ENCODE measurements around the gene DUOXA1.
A peak's percentile ranks its signal among the peaks of the same experiment; 100 is the strongest.

DUOXA1 gene

DNA sequence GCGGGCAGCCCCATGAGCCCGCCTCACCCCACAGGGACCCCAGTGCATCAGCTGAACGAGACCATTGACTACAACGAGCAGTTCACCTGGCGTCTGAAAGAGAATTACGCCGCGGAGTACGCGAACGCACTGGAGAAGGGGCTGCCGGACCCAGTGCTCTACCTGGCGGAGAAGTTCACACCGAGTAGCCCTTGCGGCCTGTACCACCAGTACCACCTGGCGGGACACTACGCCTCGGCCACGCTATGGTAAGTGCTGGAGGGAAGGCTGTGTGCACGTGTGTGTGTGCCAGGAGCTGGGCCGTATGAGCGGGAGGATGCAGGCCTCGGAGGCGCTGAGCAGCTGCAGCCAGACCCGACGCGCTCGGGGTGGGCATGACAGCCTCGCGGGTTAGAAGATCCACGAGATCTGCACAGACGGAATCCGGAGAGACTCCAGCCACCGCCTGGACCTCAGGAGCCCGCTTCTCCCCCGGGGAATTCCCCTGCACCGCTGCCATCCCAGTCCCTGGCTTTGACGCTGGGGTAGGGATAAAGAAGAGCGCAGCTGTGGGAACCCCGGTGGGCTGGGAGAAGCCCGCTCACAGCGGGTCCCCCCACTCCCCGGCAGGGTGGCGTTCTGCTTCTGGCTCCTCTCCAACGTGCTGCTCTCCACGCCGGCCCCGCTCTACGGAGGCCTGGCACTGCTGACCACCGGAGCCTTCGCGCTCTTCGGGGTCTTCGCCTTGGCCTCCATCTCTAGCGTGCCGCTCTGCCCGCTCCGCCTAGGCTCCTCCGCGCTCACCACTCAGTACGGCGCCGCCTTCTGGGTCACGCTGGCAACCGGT, 13.0 kb downstream of the DUOXA1 start:
- DNase-seq (ENCODE audit: low read depth), result no peak
- Histone ChIP-seq H3K9ac (ENCODE audit: low read length) (no peak overlapping the region), H3K27me3 (replicated peaks; ENCODE audit: control insufficient read depth, insufficient read depth, low read length) (peaks cover 63% of the 10 kb centered on the region), H3K4me1 (ENCODE audit: control insufficient read depth, insufficient read depth, low read length) (peaks cover 7% of the 10 kb centered on the region), H3K9me3 (ENCODE audit: control insufficient read depth, low read length) (no peaks in the 10 kb centered on the region), H3K36me3 (ENCODE audit: control insufficient read depth, insufficient read depth, low read length, severe bottlenecking) (no peaks in the 10 kb centered on the region), H3K4me3 (ENCODE audit: low read length) (no peak overlapping the region)

DNA sequence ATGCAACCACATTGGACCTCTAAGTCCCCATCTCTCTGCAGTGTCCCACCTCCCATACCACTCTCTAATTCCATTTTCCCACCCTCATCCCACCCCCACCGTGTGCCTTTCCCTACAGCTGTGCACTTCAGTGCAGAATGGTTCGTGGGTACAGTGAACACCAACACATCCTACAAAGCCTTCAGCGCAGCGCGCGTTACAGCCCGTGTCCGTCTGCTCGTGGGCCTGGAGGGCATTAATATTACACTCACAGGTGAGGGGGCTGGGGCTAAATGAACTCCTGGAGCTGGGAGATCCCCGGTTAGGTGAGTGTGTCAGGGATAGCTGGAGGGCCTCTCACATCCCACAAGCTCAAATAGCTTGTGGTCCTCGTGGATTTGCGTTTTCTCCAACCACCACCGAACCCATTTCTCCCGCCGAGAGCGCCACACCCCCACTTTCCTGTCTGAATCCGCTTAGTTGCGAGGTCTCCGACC, 13.6 kb downstream of the DUOXA1 start:
- Histone ChIP-seq H3K9ac (ENCODE audit: low read length) (no peak overlapping the region), H3K4me3 (ENCODE audit: low read length) (no peak overlapping the region)
- DNase-seq (ENCODE audit: low read depth), result no peak

DNA sequence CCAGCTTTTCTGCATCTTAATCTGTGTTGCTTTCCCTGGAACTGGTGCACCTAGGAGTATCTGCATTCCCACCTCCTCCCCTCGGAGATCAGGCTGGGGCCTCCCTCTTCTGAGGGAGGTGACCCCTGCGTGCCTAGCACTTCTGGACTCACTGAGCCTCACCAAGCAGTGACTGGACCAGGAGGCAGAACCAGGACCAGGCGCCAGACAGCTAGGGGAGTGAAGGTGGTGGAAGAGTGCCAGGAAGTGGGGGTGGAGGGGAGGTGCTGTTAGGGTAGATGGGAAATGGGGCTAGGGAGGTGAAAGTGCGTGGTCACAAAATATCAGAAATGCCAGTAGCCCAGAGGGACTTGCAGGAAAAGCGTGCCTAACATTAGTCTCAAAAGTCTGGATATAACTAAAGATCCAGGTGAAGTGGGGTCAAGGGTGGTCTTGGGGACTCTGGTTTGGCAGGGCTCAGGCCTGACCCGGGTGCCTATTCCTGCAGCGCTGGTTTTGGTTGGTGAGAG, 14.3 kb downstream of the DUOXA1 start:
- no peak overlapping the region for H3K9ac ChIP-seq (ENCODE audit: low read length)
- peaks cover 66% of the 10 kb centered on the region for H3K27me3 ChIP-seq (replicated peaks; ENCODE audit: control insufficient read depth, insufficient read depth, low read length)
- H3K4me3 ChIP-seq (ENCODE audit: low read length), result no peak overlapping the region
- no peak for DNase-seq (ENCODE audit: low read depth)
- peaks cover 7% of the 10 kb centered on the region for H3K4me1 ChIP-seq (ENCODE audit: control insufficient read depth, insufficient read depth, low read length)
- H3K9me3 ChIP-seq (ENCODE audit: control insufficient read depth, low read length), result no peaks in the 10 kb centered on the region
- H3K36me3 ChIP-seq (ENCODE audit: control insufficient read depth, insufficient read depth, low read length, severe bottlenecking), result no peaks in the 10 kb centered on the region

More for the DNA sequence above, 13.6 kb downstream of the DUOXA1 start:
- peaks cover 7% of the 10 kb centered on the region for H3K4me1 ChIP-seq (ENCODE audit: control insufficient read depth, insufficient read depth, low read length)
- peaks cover 64% of the 10 kb centered on the region for H3K27me3 ChIP-seq (replicated peaks; ENCODE audit: control insufficient read depth, insufficient read depth, low read length)
- no peaks in the 10 kb centered on the region for H3K9me3 ChIP-seq (ENCODE audit: control insufficient read depth, low read length)
- H3K36me3 ChIP-seq (ENCODE audit: control insufficient read depth, insufficient read depth, low read length, severe bottlenecking), result no peaks in the 10 kb centered on the region

DNA sequence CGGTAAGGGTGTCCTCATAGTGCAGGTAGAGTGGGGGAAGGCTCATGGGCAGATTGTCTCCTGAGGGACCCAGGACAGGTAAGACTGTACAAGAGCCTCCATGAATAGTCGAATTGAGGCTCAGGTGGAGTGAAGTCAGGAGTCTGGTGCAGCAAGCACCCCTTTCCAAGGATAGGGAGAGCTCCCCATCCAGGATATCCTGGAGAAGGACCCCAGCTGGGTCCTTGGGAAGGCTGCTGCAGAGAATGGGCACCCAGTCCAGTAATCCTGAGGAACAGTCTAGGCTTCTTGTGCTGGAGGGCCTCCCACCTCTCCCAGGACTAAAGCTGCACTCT, 15.0 kb downstream of the DUOXA1 start:
- Histone ChIP-seq H3K9ac (ENCODE audit: low read length) (no peak overlapping the region), H3K36me3 (ENCODE audit: control insufficient read depth, insufficient read depth, low read length, severe bottlenecking) (no peaks in the 10 kb centered on the region), H3K4me1 (ENCODE audit: control insufficient read depth, insufficient read depth, low read length) (peaks cover 7% of the 10 kb centered on the region), H3K9me3 (ENCODE audit: control insufficient read depth, low read length) (no peaks in the 10 kb centered on the region), H3K4me3 (ENCODE audit: low read length) (no peak overlapping the region), H3K27me3 (replicated peaks; ENCODE audit: control insufficient read depth, insufficient read depth, low read length) (peaks cover 73% of the 10 kb centered on the region)
- no peak for DNase-seq (ENCODE audit: low read depth)

DNA sequence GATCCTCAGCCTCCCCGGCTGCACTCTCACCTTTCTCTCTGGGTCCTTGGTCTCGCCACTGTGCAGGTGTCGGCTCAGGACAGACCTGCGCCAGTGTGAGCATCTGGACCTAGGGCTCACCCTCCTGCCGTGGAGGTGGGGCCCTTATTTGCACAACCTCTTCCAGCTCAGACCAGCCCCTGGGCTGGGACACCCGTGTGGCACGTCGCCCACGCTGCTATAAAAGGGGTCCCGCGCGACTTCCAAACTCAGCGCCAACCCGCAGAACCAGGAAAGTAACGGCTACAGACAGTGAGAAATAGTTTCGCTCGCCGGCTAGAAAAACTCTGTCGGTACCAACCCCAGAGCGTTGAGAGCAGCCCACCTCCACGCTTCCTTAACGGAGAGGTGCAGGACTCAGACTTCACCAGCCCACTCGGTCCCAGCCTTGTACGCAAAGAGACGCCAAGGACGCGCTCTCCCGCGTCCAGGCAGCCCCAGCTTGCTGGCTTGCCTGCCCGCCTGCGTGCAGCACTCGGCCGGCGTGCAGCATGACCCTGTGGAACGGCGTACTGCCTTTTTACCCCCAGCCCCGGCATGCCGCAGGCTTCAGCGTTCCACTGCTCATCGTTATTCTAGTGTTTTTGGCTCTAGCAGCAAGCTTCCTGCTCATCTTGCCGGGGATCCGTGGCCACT, 15.5 kb downstream of the DUOXA1 start, which contains the start of the genes DUOX2 and DUOXA2:
Gene DUOX2 (minus strand): TSS at position 97 of the 675 bp plus-strand sequence. CDS start 761 bp downstream, outside the sequence.
Gene DUOXA2 (plus strand): TSS at position 251 of the 675 bp plus-strand sequence. CDS start 280 bp downstream, at position 531.
- peaks cover 7% of the 10 kb centered on the region for H3K4me1 ChIP-seq (ENCODE audit: control insufficient read depth, insufficient read depth, low read length)
- DNase-seq (ENCODE audit: low read depth), result peak; percentile 31
- peaks cover 77% of the 10 kb centered on the region for H3K27me3 ChIP-seq (replicated peaks; ENCODE audit: control insufficient read depth, insufficient read depth, low read length)

DNA sequence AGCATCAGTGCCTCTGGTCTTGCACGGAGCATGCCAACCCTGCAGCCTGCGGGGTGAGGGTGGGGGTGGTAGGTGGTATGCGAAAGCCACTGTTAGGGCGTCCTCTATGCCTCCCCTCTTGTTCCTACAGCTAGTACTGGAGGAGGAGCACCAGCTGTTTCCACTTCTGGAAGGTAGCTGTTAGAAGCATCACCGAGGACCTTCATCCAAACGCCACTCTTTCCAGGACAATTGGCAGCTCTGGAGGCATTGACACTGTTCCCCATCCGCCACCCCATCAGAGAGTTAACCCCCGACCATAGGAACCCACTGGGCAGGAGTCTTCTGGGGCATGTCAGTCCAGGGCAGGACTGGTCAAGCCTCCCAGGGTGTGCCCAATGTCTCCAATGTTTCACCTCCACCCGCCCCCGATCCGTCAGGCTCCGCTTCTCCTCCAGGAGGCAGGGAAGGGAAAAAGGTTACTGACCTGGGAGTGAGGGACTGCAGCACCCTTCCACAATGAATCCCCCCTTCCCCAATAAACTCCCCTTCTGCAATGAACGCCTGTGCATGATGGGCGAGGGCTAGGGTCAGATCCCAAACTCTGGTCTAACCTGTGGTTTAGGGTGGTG, 16.2 kb downstream of the DUOXA1 start:
- no peaks in the 10 kb centered on the region for H3K36me3 ChIP-seq (ENCODE audit: control insufficient read depth, insufficient read depth, low read length, severe bottlenecking)
- DNase-seq (ENCODE audit: low read depth), result no peak
- no peak overlapping the region for H3K9ac ChIP-seq (ENCODE audit: low read length)
- peaks cover 81% of the 10 kb centered on the region for H3K27me3 ChIP-seq (replicated peaks; ENCODE audit: control insufficient read depth, insufficient read depth, low read length)
- no peaks in the 10 kb centered on the region for H3K9me3 ChIP-seq (ENCODE audit: control insufficient read depth, low read length)
- peaks cover 7% of the 10 kb centered on the region for H3K4me1 ChIP-seq (ENCODE audit: control insufficient read depth, insufficient read depth, low read length)
- no peak overlapping the region for H3K4me3 ChIP-seq (ENCODE audit: low read length)

More for the DNA sequence above, 15.5 kb downstream of the DUOXA1 start, which contains the start of the genes DUOX2 and DUOXA2:
- Histone ChIP-seq H3K4me3 (ENCODE audit: low read length) (no peak within 1 kb of the TSS), H3K36me3 (ENCODE audit: control insufficient read depth, insufficient read depth, low read length, severe bottlenecking) (no peaks in the 10 kb centered on the region), H3K9ac (ENCODE audit: low read length) (no peak within 1 kb of the TSS), H3K9me3 (ENCODE audit: control insufficient read depth, low read length) (no peaks in the 10 kb centered on the region)

DNA sequence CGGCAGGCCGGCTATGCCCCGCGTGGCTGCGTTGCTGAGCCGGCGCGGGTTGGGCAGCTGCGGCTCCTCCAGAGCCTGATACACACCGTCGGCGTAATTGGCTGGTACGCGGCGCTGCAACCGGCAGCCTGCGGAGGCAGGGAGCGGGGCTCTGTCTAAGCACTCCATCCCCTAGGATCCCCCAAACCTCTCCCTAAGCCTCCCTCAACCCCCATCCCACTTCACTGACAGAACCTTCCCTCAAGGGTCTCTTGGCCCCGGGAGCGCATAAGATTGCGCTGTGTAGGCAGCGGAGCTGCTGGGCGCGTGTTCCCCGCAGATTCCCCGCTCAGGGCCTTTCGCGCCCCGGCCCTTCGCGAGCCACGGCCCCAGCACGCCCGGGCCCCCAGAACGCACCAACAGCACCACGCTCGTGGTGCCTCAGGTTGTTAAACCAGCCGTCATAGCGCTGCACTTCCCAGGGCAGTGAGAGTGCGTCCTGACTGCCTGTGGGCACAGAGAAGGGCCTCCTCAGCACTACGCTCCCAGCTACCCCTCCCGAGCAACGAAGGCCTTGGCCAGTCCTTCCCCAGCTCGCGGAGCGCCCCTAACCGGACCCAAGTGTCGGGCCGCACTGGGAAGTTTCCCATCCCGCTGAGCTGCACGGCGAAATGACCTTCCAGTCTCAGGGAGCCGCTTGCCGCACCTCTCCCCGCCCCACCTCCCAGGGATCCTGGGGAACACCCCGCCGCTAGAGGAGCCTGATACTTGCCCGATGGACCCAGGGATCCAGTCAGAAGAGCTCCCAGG, 16.9 kb downstream of the DUOXA1 start:
- Histone ChIP-seq H3K4me3 (ENCODE audit: low read length) (no peak overlapping the region), H3K27me3 (replicated peaks; ENCODE audit: control insufficient read depth, insufficient read depth, low read length) (peaks cover 81% of the 10 kb centered on the region), H3K36me3 (ENCODE audit: control insufficient read depth, insufficient read depth, low read length, severe bottlenecking) (no peaks in the 10 kb centered on the region), H3K9ac (ENCODE audit: low read length) (no peak overlapping the region), H3K4me1 (ENCODE audit: control insufficient read depth, insufficient read depth, low read length) (peaks cover 6% of the 10 kb centered on the region), H3K9me3 (ENCODE audit: control insufficient read depth, low read length) (no peaks in the 10 kb centered on the region)
- no peak for DNase-seq (ENCODE audit: low read depth)

DNA sequence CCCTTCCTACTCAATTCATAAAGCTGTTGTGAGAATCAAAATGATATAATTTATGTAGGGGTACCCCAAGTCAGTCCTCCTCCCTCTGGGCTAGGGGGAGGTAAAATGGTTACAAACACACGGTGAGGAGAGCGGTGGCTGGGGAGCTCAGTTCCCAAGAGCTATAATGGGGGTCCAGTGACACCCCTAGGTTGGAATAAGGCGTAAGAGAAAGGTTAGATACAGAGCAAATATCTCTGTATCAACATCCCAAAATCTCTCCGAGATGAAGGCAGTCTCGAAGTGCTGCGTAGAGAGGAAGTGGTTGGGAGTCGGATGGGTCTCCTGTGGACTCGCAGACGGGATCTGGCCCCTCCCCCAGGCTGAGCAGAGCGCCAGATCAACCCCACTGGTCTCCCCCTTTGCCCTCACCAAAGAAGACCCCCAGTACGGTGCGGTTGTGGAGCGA, 17.5 kb downstream of the DUOXA1 start:
- Histone ChIP-seq H3K9ac (ENCODE audit: low read length) (no peak overlapping the region), H3K4me3 (ENCODE audit: low read length) (no peak overlapping the region)
- no peak for DNase-seq (ENCODE audit: low read depth)

DNA sequence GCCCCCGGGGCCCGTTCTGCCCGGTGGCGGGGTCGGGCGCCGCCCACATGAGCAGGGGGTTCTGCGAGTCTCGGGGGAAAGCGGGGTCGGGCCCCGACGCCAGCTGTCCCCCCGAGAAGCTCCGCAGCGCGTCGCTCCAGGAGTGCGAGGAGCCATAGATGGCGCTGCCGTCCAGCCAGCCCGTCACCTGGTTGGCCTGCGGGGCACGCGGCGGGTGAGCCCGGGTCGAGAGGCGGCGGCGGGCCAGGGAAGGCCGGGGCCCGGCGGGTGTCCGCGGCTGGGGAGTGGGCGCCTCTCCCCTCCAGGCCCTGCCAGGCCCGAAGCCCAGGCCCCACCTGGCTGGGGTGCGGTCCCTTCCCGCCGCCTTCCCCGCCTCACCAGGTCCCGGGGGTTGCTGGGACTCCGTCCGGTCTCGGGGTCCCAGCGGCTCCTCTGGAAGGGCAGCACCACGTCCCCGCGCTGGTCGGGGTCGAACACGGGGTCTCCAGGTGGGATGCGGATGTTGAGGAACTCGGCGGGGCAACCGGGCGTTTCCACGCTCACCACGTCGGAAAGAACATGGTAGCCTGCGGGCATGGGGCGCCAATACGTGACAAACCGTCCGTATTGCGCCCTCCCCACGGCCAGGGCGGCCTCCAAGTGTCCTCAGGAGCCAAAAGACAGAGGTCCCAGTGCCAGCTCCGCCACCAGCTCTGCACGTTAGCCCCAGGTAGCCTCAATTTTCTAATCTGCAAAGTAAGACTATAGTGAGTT, 18.1 kb downstream of the DUOXA1 start:
- H3K9ac ChIP-seq (ENCODE audit: low read length), result no peak overlapping the region

More for the DNA sequence above, 17.5 kb downstream of the DUOXA1 start:
- H3K27me3 ChIP-seq (replicated peaks; ENCODE audit: control insufficient read depth, insufficient read depth, low read length), result peaks cover 76% of the 10 kb centered on the region
- no peaks in the 10 kb centered on the region for H3K9me3 ChIP-seq (ENCODE audit: control insufficient read depth, low read length)
- H3K4me1 ChIP-seq (ENCODE audit: control insufficient read depth, insufficient read depth, low read length), result peaks cover 4% of the 10 kb centered on the region
- H3K36me3 ChIP-seq (ENCODE audit: control insufficient read depth, insufficient read depth, low read length, severe bottlenecking), result no peaks in the 10 kb centered on the region

DNA sequence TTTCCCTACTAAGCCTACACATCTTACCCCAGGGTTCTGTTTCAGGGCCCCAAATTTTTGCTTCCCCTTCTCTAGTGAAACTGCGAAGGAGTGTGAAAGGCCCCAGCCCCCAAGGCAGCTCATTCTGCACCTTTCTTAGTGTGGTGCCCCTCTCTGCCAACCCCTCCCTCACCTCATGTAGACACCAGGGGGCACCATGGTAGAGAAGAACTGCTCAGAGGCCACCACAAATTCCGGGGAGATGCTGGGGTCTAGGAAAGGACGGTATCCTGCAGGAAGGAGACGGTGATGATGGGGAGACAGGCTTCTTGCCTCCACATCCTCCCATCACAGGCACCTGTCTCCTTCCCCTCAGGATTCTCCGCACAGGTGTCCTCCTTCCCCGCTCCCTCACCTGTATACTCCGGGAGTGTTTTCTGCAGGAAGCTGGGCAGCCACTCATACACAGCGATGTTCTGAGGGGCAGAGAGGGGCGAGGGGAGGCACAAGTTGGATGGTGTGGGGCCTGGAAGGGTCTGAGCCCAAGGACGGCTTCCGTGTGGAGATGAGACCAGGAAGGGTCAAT, 19.3 kb downstream of the DUOXA1 start:
- no peak for DNase-seq (ENCODE audit: low read depth)
- Histone ChIP-seq H3K9ac (ENCODE audit: low read length) (no peak overlapping the region), H3K4me3 (ENCODE audit: low read length) (no peak overlapping the region)

More for the DNA sequence above, 18.1 kb downstream of the DUOXA1 start:
- Histone ChIP-seq H3K4me1 (ENCODE audit: control insufficient read depth, insufficient read depth, low read length) (peaks cover 4% of the 10 kb centered on the region), H3K36me3 (ENCODE audit: control insufficient read depth, insufficient read depth, low read length, severe bottlenecking) (no peaks in the 10 kb centered on the region), H3K9me3 (ENCODE audit: control insufficient read depth, low read length) (no peaks in the 10 kb centered on the region), H3K4me3 (ENCODE audit: low read length) (no peak overlapping the region), H3K27me3 (replicated peaks; ENCODE audit: control insufficient read depth, insufficient read depth, low read length) (peaks cover 76% of the 10 kb centered on the region)
- no peak for DNase-seq (ENCODE audit: low read depth)

More for the DNA sequence above, 19.3 kb downstream of the DUOXA1 start:
- H3K9me3 ChIP-seq (ENCODE audit: control insufficient read depth, low read length), result no peaks in the 10 kb centered on the region
- H3K27me3 ChIP-seq (replicated peaks; ENCODE audit: control insufficient read depth, insufficient read depth, low read length), result peaks cover 70% of the 10 kb centered on the region
- H3K4me1 ChIP-seq (ENCODE audit: control insufficient read depth, insufficient read depth, low read length), result peaks cover 4% of the 10 kb centered on the region
- no peaks in the 10 kb centered on the region for H3K36me3 ChIP-seq (ENCODE audit: control insufficient read depth, insufficient read depth, low read length, severe bottlenecking)

All from adipocyte (in vitro differentiated cells).